ENCODE data around the gene GADD45B. TPM values are rescaled to one million over a fixed set of nuclear protein-coding genes. Genes with fewer than 3 reads are reported as not detected.

GADD45B gene
- total RNA-seq, 4 donors from 2014 or later: 230 to 440 (median 337) TPM

DNA sequence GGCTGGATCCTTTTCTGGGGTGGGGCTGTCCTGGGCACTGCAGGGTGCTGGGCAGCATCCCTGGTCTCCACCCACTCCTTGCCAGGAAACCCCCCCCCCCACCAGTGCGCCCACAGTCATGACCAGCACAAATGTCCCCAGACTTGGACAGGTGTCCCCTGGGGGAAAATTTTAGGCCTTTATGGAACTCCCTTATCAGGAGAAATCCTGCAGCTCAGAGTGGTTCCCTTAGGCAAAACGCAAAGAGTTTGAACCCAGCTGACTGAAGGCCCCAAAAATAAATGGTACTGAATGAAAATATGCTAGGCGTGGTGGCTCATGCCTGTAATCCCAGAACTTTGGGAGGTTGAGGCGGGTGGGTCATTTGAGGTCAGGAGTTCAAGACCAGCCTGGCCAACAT is 51.8 kb downstream of the GADD45B start:
- H3K9me3 ChIP-seq: peaks cover 0 to 8% (median 0%) of the 10 kb centered on the region in 4 donors
- 86 to 87% methylated on average over 3 to 4 of the region's 4 CpGs for WGBS, 2 donors
- H3K27me3 ChIP-seq: no peaks in the 10 kb centered on the region
- no peak overlapping the region for H3K27ac ChIP-seq
- TF ChIP-seq, protein P1, sequence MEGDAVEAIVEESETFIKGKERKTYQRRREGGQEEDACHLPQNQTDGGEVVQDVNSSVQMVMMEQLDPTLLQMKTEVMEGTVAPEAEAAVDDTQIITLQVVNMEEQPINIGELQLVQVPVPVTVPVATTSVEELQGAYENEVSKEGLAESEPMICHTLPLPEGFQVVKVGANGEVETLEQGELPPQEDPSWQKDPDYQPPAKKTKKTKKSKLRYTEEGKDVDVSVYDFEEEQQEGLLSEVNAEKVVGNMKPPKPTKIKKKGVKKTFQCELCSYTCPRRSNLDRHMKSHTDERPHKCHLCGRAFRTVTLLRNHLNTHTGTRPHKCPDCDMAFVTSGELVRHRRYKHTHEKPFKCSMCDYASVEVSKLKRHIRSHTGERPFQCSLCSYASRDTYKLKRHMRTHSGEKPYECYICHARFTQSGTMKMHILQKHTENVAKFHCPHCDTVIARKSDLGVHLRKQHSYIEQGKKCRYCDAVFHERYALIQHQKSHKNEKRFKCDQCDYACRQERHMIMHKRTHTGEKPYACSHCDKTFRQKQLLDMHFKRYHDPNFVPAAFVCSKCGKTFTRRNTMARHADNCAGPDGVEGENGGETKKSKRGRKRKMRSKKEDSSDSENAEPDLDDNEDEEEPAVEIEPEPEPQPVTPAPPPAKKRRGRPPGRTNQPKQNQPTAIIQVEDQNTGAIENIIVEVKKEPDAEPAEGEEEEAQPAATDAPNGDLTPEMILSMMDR (IDR thresholded peaks at IDR 0.05): no peak
- no peak for TF ChIP-seq POLR2A (IDR thresholded peaks at IDR 0.05)
- TF ChIP-seq EP300 (IDR thresholded peaks at IDR 0.05): no peak
- no peak for DNase-seq (ENCODE audit: low spot score in 2 of 2)
- no peak overlapping the region for H3K4me3 ChIP-seq
- H3K4me1 ChIP-seq: peaks cover 0 to 25% (median 6%) of the 10 kb centered on the region in 4 donors
- no peaks in the 10 kb centered on the region for H3K36me3 ChIP-seq

Small RNA genes lying within 50 kb of the gene (small RNA-seq; reads per million reads assigned to genes)
- gene RNU6-993P: not detected

Other genes with a start within 250 kb of the GADD45B start
- gene PLEKHJ1, start 239.8 kb upstream of the GADD45B start, total RNA-seq: 10 to 100 TPM; 37.3 to 67.5 (median 51.2) TPM
- gene SF3A2, start 239.3 kb upstream of the GADD45B start, total RNA-seq: 10 to 100 TPM; 21.4 to 84.0 (median 51.8) TPM
- 1 to 10 TPM in 2 of 4 donors, under 1 TPM in 1, not detected in 1; 0.59 to 5.4 (median 2.1) TPM for gene AMH, start 226.8 kb upstream of the GADD45B start, total RNA-seq
- gene JSRP1, start 219.7 kb upstream of the GADD45B start, total RNA-seq: not detected
- 1 to 10 TPM in 2 of 4 donors, under 1 TPM in 2; 0.42 to 4.2 (median 2.2) TPM for gene PEAK3, start 194.0 kb upstream of the GADD45B start, total RNA-seq
- under 1 TPM in 1 of 4 donors, not detected in 3; 0.39 TPM for gene LINGO3, start 168.0 kb upstream of the GADD45B start, total RNA-seq
- 100 to 1,000 TPM in 2 of 4 donors, 10 to 100 TPM in 2; 54.1 to 167 (median 87.7) TPM for gene LSM7, start 147.5 kb upstream of the GADD45B start, total RNA-seq
- gene SPPL2B, start 147.4 kb upstream of the GADD45B start, total RNA-seq: 10 to 100 TPM; 51.1 to 97.2 (median 77.7) TPM
- not detected for gene TMPRSS9, start 115.9 kb upstream of the GADD45B start, total RNA-seq
- gene TIMM13, start 48.5 kb upstream of the GADD45B start, total RNA-seq: 10 to 100 TPM; 28.8 to 48.9 (median 32.3) TPM
- 10 to 100 TPM; 15.3 to 53.1 (median 25.9) TPM for gene LMNB2, start 19.2 kb upstream of the GADD45B start, total RNA-seq
- 1 to 10 TPM; 2.6 to 5.3 (median 3.5) TPM for gene GNG7, start 226.6 kb downstream of the GADD45B start, total RNA-seq
- under 1 TPM in 3 of 4 donors, not detected in 1; 0.59 to 0.90 (median 0.87) TPM for gene DIRAS1, start 245.2 kb downstream of the GADD45B start, total RNA-seq

All from tibial nerve (tissue), 4 donors.